H1 (cell line): Measurements from ENCODE around the gene IGSF9B. TPM values are rescaled to one million over a fixed set of nuclear protein-coding genes. Genes with fewer than 3 reads are reported as not detected.

ENCODE experiments used
- CTCF ChIA-PET: fragments of 300-600 bp; sonication (Branson Sonifier 250); formaldehyde crosslinking; loops from one replicate; lab custom pipeline; 2021; ENCODE audit not compliant: partially characterized antibody; lab: Charles Lee
- POLR2A ChIA-PET: fragments of 300-600 bp; sonication (Branson Sonifier 250); formaldehyde crosslinking; loops from one replicate; lab custom pipeline; 2021; ENCODE audit warnings: inconsistent platforms; ENCODE audit not compliant: partially characterized antibody; lab: Charles Lee
- DNase-seq, 2 experiments: peaks; one replicate each; pipeline versions ENCODE4 v3.0.0 to v3.0.0-alpha.2; 2010 to 2022; ENCODE audit warnings: low spot score in 2 of 2, low read depth in 1 of 2, mixed read lengths in 1 of 2
- FAIRE-seq: peaks from 2 replicates; lab custom pipeline; 2011; peaks lifted over from hg19 to GRCh38; lab: Jason Lieb, UNC
- H2AFZ ChIP-seq: 2 replicates; pipeline ENCODE4 v1.8.1; 2012; ENCODE audit warnings: low read length, inconsistent platforms
- H2AK5ac ChIP-seq: 2 replicates; pipeline ENCODE4 v1.6.1; 2013; ENCODE audit warnings: low read depth, low read length
- H2BK120ac ChIP-seq: replicated peaks from 2 replicates; pipeline ENCODE3; 2013; ENCODE audit warnings: low read depth, low read length, inconsistent platforms
- H2BK12ac ChIP-seq: 2 replicates; pipeline ENCODE4 v1.6.1; 2013; ENCODE audit warnings: low read depth, low read length
- H2BK15ac ChIP-seq: 2 replicates; pipeline ENCODE4 v1.6.1; 2013; ENCODE audit warnings: low read length
- H2BK20ac ChIP-seq: 2 replicates; pipeline ENCODE4 v1.6.1; 2013; ENCODE audit warnings: low read length
- H2BK5ac ChIP-seq: 2 replicates; pipeline ENCODE4 v1.6.1; 2013; ENCODE audit warnings: low read depth, low read length
- H3K14ac ChIP-seq: 2 replicates; pipeline ENCODE4 v1.6.1; 2013; ENCODE audit warnings: inconsistent platforms; ENCODE audit not compliant: insufficient read length
- H3K18ac ChIP-seq: 2 replicates; pipeline ENCODE4 v1.6.1; 2013; ENCODE audit warnings: low read length; ENCODE audit errors: extremely low read depth
- H3K23ac ChIP-seq: 2 replicates; pipeline ENCODE4 v1.6.1; 2013; ENCODE audit warnings: inconsistent platforms; ENCODE audit not compliant: insufficient read length
- H3K23me2 ChIP-seq: 2 replicates; pipeline ENCODE4 v1.6.1; 2013; ENCODE audit warnings: low read depth, low read length
- H3K27ac ChIP-seq: 2 replicates; pipeline ENCODE4 v1.6.1; 2011; ENCODE audit warnings: low read depth, low read length, inconsistent platforms
- H3K27me3 ChIP-seq, 4 experiments: replicated peaks in 1 of 4; 1 replicate in 1 of 4; 2 replicates in 3 of 4; pipeline versions ENCODE4 v1.6.1 to v1.8.1; 2011 to 2013; ENCODE audit warnings: low read length in 3 of 4, mild to moderate bottlenecking in 3 of 4, inconsistent platforms in 2 of 4, mixed read lengths in 2 of 4, moderate library complexity in 1 of 4; ENCODE audit not compliant: control insufficient read depth in 3 of 4, insufficient read depth in 3 of 4; ENCODE audit errors: extremely low read depth in 1 of 4
- H3K36me3 ChIP-seq, 4 experiments: 2 replicates each; pipeline versions ENCODE4 v1.6.1 to v1.8.1; 2011 to 2013; ENCODE audit warnings: mild to moderate bottlenecking in 4 of 4, low read length in 3 of 4, moderate library complexity in 2 of 4, control low read depth in 1 of 4, inconsistent platforms in 1 of 4; ENCODE audit not compliant: insufficient read depth in 4 of 4, control insufficient read depth in 2 of 4
- H3K4ac ChIP-seq: replicated peaks from 2 replicates; pipeline ENCODE3; 2013; ENCODE audit warnings: low read length, low read depth, mixed read lengths, inconsistent platforms; ENCODE audit not compliant: insufficient read length
- H3K4me1 ChIP-seq, 4 experiments: replicated peaks in 1 of 4; 1 replicate in 1 of 4; 2 replicates in 3 of 4; pipeline versions ENCODE4 v1.6.1 to v1.8.1; 2011 to 2013; ENCODE audit warnings: low read length in 3 of 4, inconsistent platforms in 2 of 4, mixed read lengths in 1 of 4; ENCODE audit not compliant: insufficient read depth in 4 of 4, control insufficient read depth in 3 of 4
- H3K4me2 ChIP-seq, 2 experiments: 2 replicates each; pipeline versions ENCODE4 v1.6.1 to v1.8.1; 2011 to 2013; ENCODE audit warnings: low read depth in 2 of 2, low read length in 2 of 2, control low read depth in 1 of 2, inconsistent platforms in 1 of 2, mild to moderate bottlenecking in 1 of 2; ENCODE audit not compliant: insufficient read depth in 1 of 2
- H3K4me3 ChIP-seq, 4 experiments: fragments of 200-600, 300-600 bp in 1 of 4; sonication (generic), shearing (Covaris generic), sonication (Bioruptor Twin) in 1 of 4; 2 replicates each; pipeline versions ENCODE4 v1.5.1 to v1.8.1; 2011 to 2016; ENCODE audit warnings: low read length in 4 of 4, low read depth in 3 of 4, control low read depth in 2 of 4, inconsistent platforms in 2 of 4, mild to moderate bottlenecking in 2 of 4, mixed read lengths in 1 of 4, moderate library complexity in 1 of 4; ENCODE audit not compliant: insufficient read depth in 2 of 4; ENCODE audit errors: extremely low read depth in 1 of 4
- H3K56ac ChIP-seq: replicated peaks from 2 replicates; pipeline ENCODE3; 2013; ENCODE audit warnings: low read depth, mild to moderate bottlenecking, mixed read lengths, low read length, inconsistent platforms; ENCODE audit not compliant: insufficient read length
- H3K79me1 ChIP-seq: 2 replicates; pipeline ENCODE4 v1.6.1; 2013; ENCODE audit warnings: low read depth, low read length, control low read depth
- H3K79me2 ChIP-seq, 2 experiments: 2 replicates each; pipeline versions ENCODE4 v1.6.1 to v1.8.1; 2012 to 2013; ENCODE audit warnings: low read length in 2 of 2, mild to moderate bottlenecking in 2 of 2, inconsistent platforms in 1 of 2; ENCODE audit not compliant: insufficient read depth in 2 of 2, control insufficient read depth in 1 of 2
- H3K9ac ChIP-seq, 4 experiments: replicated peaks in 1 of 4; 1 replicate in 1 of 4; 2 replicates in 3 of 4; pipeline versions ENCODE4 v1.6.1 to v1.8.1; 2011 to 2013; ENCODE audit warnings: low read depth in 3 of 4, low read length in 3 of 4, control low read depth in 2 of 4, mild to moderate bottlenecking in 2 of 4, moderate library complexity in 2 of 4, inconsistent platforms in 1 of 4; ENCODE audit errors: extremely low read depth in 1 of 4
- H3K9me3 ChIP-seq, 2 experiments: 2 replicates each; pipeline versions ENCODE4 v1.6.1 to v1.8.1; 2012 to 2013; ENCODE audit warnings: mild to moderate bottlenecking in 2 of 2, moderate library complexity in 2 of 2, control low read depth in 1 of 2, inconsistent platforms in 1 of 2, low read depth in 1 of 2, low read length in 1 of 2, mixed read lengths in 1 of 2; ENCODE audit not compliant: insufficient read depth in 2 of 2
- H4K20me1 ChIP-seq, 2 experiments: replicated peaks in 1 of 2; 2 replicates each; pipeline versions ENCODE3 to v1.8.1; 2011 to 2013; ENCODE audit warnings: inconsistent platforms in 2 of 2, low read length in 2 of 2, mild to moderate bottlenecking in 1 of 2; ENCODE audit not compliant: insufficient read depth in 2 of 2, control insufficient read depth in 1 of 2
- H4K5ac ChIP-seq: 2 replicates; pipeline ENCODE4 v1.6.1; 2013; ENCODE audit warnings: low read length, low read depth, mixed read lengths, inconsistent platforms; ENCODE audit not compliant: insufficient read length
- H4K8ac ChIP-seq: 2 replicates; pipeline ENCODE4 v1.8.0; 2013; ENCODE audit warnings: mild to moderate bottlenecking, moderate library complexity, low read length, inconsistent platforms; ENCODE audit not compliant: insufficient read depth; ENCODE audit errors: extremely low read depth
- H4K91ac ChIP-seq: replicated peaks from 2 replicates; pipeline ENCODE3; 2013; ENCODE audit warnings: low read length, mixed read lengths, inconsistent platforms; ENCODE audit not compliant: insufficient read length
- KDM4A ChIP-seq: IDR thresholded peaks from one replicate; pipeline ENCODE4 v1.7.1; 2012; ENCODE audit warnings: low read depth, mild to moderate bottlenecking, moderate library complexity, low read length, inconsistent platforms; ENCODE audit not compliant: severe bottlenecking
- MAFK ChIP-seq: IDR thresholded peaks from 2 replicates; pipeline ENCODE4 v1.6.1; 2012; ENCODE audit warnings: low read depth, mild to moderate bottlenecking, improper control_type of control experiment, low read length
- NANOG ChIP-seq: IDR thresholded peaks from 2 replicates; pipeline ENCODE4 v1.6.1; 2011; ENCODE audit warnings: low read length, low read depth, mild to moderate bottlenecking, inconsistent platforms; ENCODE audit not compliant: insufficient read depth, poor library complexity, severe bottlenecking
- POLR2AphosphoS5 ChIP-seq: IDR thresholded peaks from 2 replicates; pipeline ENCODE4 v1.6.1; 2011; ENCODE audit warnings: low read depth, low read length
- SIRT6 ChIP-seq: IDR thresholded peaks from one replicate; pipeline ENCODE4 v1.7.1; 2012; ENCODE audit warnings: low read length, inconsistent platforms
- ZNF274 ChIP-seq: IDR thresholded peaks from 2 replicates; pipeline ENCODE4 v1.7.0; 2012; ENCODE audit warnings: low read length, borderline replicate concordance; ENCODE audit errors: extremely low read depth
- WGBS, 2 experiments: shearing (Covaris generic) in 1 of 2; methylation state at CpG; one replicate each; pipeline versions ENCODE4 v1.1.6 to v1.1.7; 2013 to 2015; ENCODE audit warnings: low lambda C conversion rate in 2 of 2, mixed read lengths in 2 of 2, inconsistent platforms in 1 of 2, low coverage in 1 of 2, missing lambda C conversion rate in 1 of 2; ENCODE audit not compliant: insufficient replicate concordance in 2 of 2, insufficient coverage in 1 of 2, insufficient read length in 1 of 2; ENCODE audit errors: extremely low coverage in 1 of 2, missing lambda C conversion rate in 1 of 2; 5-methylcytosine and 5-hydroxymethylcytosine counted together
- polyA plus RNA-seq, 7 experiments: library from polyadenylated mRNA; depleted of rRNA in 3 of 7; stranded (reverse) in 5 of 7; unstranded in 2 of 7; fragments of >200 nt in 5 of 7; fragments of 200-250 nt in 2 of 7; gene quantifications; 1 replicate in 5 of 7; 2 replicates in 1 of 7; 4 replicates in 1 of 7; pipeline versions ENCODE4 v1.2.1 to v1.2.3, GENCODE V29; 2011 to 2013; ENCODE audit warnings: missing spikeins in 2 of 7, mixed read lengths in 2 of 7
- total RNA-seq: library from RNA; stranded (reverse); fragmentation: NEBNext Ultra II Directional; extraction: Animal tissue kit (Norgen Biotek cat#: 25700); gene quantifications from 2 replicates; pipeline ENCODE4 v1.2.1, GENCODE V29; 2021
- TF ChIP-seq, protein P1 (sequence below): IDR thresholded peaks from 2 replicates; pipeline ENCODE4 v1.6.1; 2011; ENCODE audit warnings: low read length, improper control_type of control experiment

Gene IGSF9B
- total and polyA plus RNA-seq, 2 of the 8 experiments (the other 6 are each of a cell fraction or from before 2014, with no cell fraction given): 16.5 to 49.2 TPM

DNA sequence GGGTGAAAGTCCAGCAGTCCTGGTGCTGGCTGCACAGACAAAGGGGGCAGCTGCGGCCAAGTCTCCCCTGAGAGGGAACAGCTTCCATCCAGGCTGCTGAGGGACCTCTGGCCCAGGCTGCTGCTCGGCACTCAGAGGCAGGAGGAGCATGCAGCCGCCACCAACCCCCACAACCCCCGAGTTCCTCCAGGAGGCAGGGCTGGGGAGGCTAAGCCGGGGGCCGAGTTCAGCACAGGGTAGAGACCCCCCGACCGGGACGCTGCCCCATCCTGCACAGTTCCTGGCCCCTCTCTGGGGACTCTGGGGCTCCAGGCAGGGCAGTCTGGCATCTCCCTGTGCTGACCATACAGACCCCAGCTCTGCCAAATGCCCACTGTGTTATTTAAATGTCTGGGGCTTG is 20.2 kb downstream of the IGSF9B start:
- FAIRE-seq: no peak
- no peaks in the 10 kb centered on the region; a peak in 1 of 7 replicates for H3K4me1 ChIP-seq
- H4K91ac ChIP-seq: no peak overlapping the region
- H3K27ac ChIP-seq: no peak overlapping the region
- H4K5ac ChIP-seq: no peak overlapping the region
- H2AFZ ChIP-seq: no peak overlapping the region
- H3K14ac ChIP-seq: no peak overlapping the region
- H3K23ac ChIP-seq: no peak overlapping the region
- ChIA-PET CTCF (interaction anchor here (2.5 to 3.3 kb wide), 2 partner anchors 9 to 11 kb away, joined by 19 to 21 read pairs; no protein-coding TSS in a partner anchor), POLR2A (no interaction called here)
- WGBS, 2 experiments: 96% methylated on average over 9 of the region's 9 CpGs; no CpG with 5 or more reads in 1 of the 2 experiments
- H4K20me1 ChIP-seq: peaks cover 3 to 10% of the 10 kb centered on the region in 2 experiments
- H2BK5ac ChIP-seq: no peak overlapping the region
- H3K56ac ChIP-seq: no peak overlapping the region
- H2BK120ac ChIP-seq: no peak overlapping the region
- TF ChIP-seq KDM4A (no peak), MAFK (no peak), POLR2AphosphoS5 (no peak), ZNF274 (no peak), SIRT6 (no peak), NANOG (no peak)
- TF ChIP-seq, protein P1, sequence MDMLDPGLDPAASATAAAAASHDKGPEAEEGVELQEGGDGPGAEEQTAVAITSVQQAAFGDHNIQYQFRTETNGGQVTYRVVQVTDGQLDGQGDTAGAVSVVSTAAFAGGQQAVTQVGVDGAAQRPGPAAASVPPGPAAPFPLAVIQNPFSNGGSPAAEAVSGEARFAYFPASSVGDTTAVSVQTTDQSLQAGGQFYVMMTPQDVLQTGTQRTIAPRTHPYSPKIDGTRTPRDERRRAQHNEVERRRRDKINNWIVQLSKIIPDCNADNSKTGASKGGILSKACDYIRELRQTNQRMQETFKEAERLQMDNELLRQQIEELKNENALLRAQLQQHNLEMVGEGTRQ: no peak
- no peak overlapping the region for H3K18ac ChIP-seq
- H3K36me3 ChIP-seq: peaks cover 0 to 27% (median 13%) of the 10 kb centered on the region in 4 experiments; a peak in 6 of 8 replicates
- H2BK12ac ChIP-seq: no peak overlapping the region
- H3K27me3 ChIP-seq: no peaks in the 10 kb centered on the region
- H2BK15ac ChIP-seq: no peak overlapping the region
- H3K4me3 ChIP-seq: no peak overlapping the region
- peak overlapping the region; percentile 18; the same call in 1 of the 2 replicates for H4K8ac ChIP-seq
- no peak overlapping the region for H2AK5ac ChIP-seq
- no peak overlapping the region for H3K4me2 ChIP-seq
- no peak for DNase-seq
- peaks cover 0 to 7% of the 10 kb centered on the region in 2 experiments; a peak in 1 of 4 replicates for H3K9me3 ChIP-seq
- no peak overlapping the region for H2BK20ac ChIP-seq
- H3K9ac ChIP-seq: no peak overlapping the region
- no peaks in the 10 kb centered on the region for H3K23me2 ChIP-seq
- peaks cover 4% of the 10 kb centered on the region; the same call in 1 of the 2 replicates for H3K79me1 ChIP-seq
- no peak overlapping the region for H3K4ac ChIP-seq
- peaks cover 0 to 4% of the 10 kb centered on the region in 2 experiments; a peak in 1 of 4 replicates for H3K79me2 ChIP-seq
